Endothelial cell of umbilical vein (primary cell): Measurements from ENCODE around the gene SIN3B. TPM values are rescaled to one million over a fixed set of nuclear protein-coding genes. Genes with fewer than 3 reads are reported as not detected.

ENCODE experiments used
- BruUV-seq: library from RNA; stranded (reverse); fragments of 400-500 nt; replicated peaks from 2 replicates; lab custom pipeline; 2021; lab: Mats Ljungman, UMichigan
- CTCF ChIA-PET: fragments of 300-600, 350-600 bp; sonication (Branson Sonifier 250); formaldehyde crosslinking; loops from one replicate; lab custom pipeline; 2021; ENCODE audit warnings: antibody characterized with exemption, inconsistent platforms; lab: Charles Lee
- POLR2A ChIA-PET: fragments of 300-600, 350-600 bp; sonication (Branson Sonifier 250); formaldehyde crosslinking; loops from one replicate; lab custom pipeline; 2021; ENCODE audit warnings: antibody characterized with exemption, inconsistent platforms; lab: Charles Lee
- DNase-seq: peaks from one replicate; pipeline ENCODE4 v3.0.0-alpha.2; 2011; ENCODE audit warnings: low read depth, low spot score
- FAIRE-seq: peaks from 2 replicates; lab custom pipeline; 2011; peaks lifted over from hg19 to GRCh38; lab: Jason Lieb, UNC
- H2AFZ ChIP-seq: 2 replicates; pipeline ENCODE4 v1.6.0; 2012; ENCODE audit warnings: low read depth, low read length, control low read depth, inconsistent platforms
- H3K27ac ChIP-seq: 2 replicates; pipeline ENCODE4 v1.5.1; 2011; ENCODE audit warnings: low read depth, mild to moderate bottlenecking, control low read depth, low read length, moderate library complexity; ENCODE audit not compliant: insufficient read depth
- H3K27me3 ChIP-seq, 2 experiments: 2 replicates each; pipeline versions ENCODE4 v1.6.0 to v1.6.1; 2011; ENCODE audit warnings: low read length in 2 of 2, mixed read lengths in 1 of 2; ENCODE audit not compliant: control insufficient read depth in 2 of 2, insufficient read depth in 2 of 2
- H3K36me3 ChIP-seq, 2 experiments: 2 replicates in 1 of 2; 3 replicates in 1 of 2; pipeline ENCODE4 v1.5.1; 2011; ENCODE audit warnings: low read length in 2 of 2, mild to moderate bottlenecking in 1 of 2, moderate library complexity in 1 of 2; ENCODE audit not compliant: control insufficient read depth in 2 of 2, insufficient read depth in 2 of 2; ENCODE audit errors: extremely low read depth in 1 of 2
- H3K4me1 ChIP-seq: 3 replicates; pipeline ENCODE4 v1.5.1; 2011; ENCODE audit warnings: mild to moderate bottlenecking, low read length; ENCODE audit not compliant: control insufficient read depth, insufficient read depth; ENCODE audit errors: extremely low read depth
- H3K4me2 ChIP-seq: 2 replicates; pipeline ENCODE4 v1.6.1; 2011; ENCODE audit warnings: low read length, control low read depth, mixed read lengths; ENCODE audit not compliant: insufficient read depth
- H3K4me3 ChIP-seq, 3 experiments: fragments of 200-600 bp in 1 of 3; sonication (generic), shearing (Covaris generic) in 1 of 3; replicated peaks in 1 of 3; 2 replicates each; pipeline ENCODE4 v1.5.1; 2011 to 2016; ENCODE audit warnings: control low read depth in 3 of 3, low read length in 3 of 3, mild to moderate bottlenecking in 2 of 3, inconsistent platforms in 1 of 3, low read depth in 1 of 3, moderate library complexity in 1 of 3; ENCODE audit not compliant: insufficient read depth in 1 of 3
- H3K79me2 ChIP-seq: 2 replicates; pipeline ENCODE4 v1.6.0; 2012; ENCODE audit warnings: low read length, inconsistent platforms; ENCODE audit not compliant: control insufficient read depth, insufficient read depth
- H3K9ac ChIP-seq: replicated peaks from 2 replicates; pipeline ENCODE3; 2011; ENCODE audit warnings: low read length, control low read depth; ENCODE audit not compliant: insufficient read depth; ENCODE audit errors: extremely low read depth
- H3K9me1 ChIP-seq: replicated peaks from 3 replicates; pipeline ENCODE4 v1.6.0; 2011; ENCODE audit warnings: mild to moderate bottlenecking, low read length; ENCODE audit not compliant: control insufficient read depth, insufficient read depth; ENCODE audit errors: extremely low read depth
- H3K9me3 ChIP-seq: replicated peaks from 2 replicates; pipeline ENCODE4 v1.5.1; 2012; ENCODE audit warnings: low read length, inconsistent platforms; ENCODE audit not compliant: control insufficient read depth, insufficient read depth
- H4K20me1 ChIP-seq: replicated peaks from 2 replicates; pipeline ENCODE3; 2011; ENCODE audit warnings: mild to moderate bottlenecking, low read length; ENCODE audit not compliant: control insufficient read depth, insufficient read depth; ENCODE audit errors: extremely low read depth
- EZH2 ChIP-seq: IDR thresholded peaks from 2 replicates; pipeline ENCODE4 v1.6.1; 2012; ENCODE audit warnings: borderline replicate concordance, low read depth, mild to moderate bottlenecking, moderate library complexity, low read length, inconsistent platforms; ENCODE audit not compliant: severe bottlenecking
- JUN ChIP-seq: IDR thresholded peaks from 2 replicates; pipeline ENCODE4 v1.6.1; 2011; ENCODE audit warnings: borderline replicate concordance, low read depth; ENCODE audit not compliant: insufficient read length, insufficient read depth
- POLR2AphosphoS5 ChIP-seq: IDR thresholded peaks from 2 replicates; pipeline ENCODE4 v1.6.1; 2012; ENCODE audit warnings: low read depth, mild to moderate bottlenecking, control low read depth, low read length, moderate library complexity; ENCODE audit not compliant: insufficient read depth
- dilution Hi-C: fragments of 300-500 bp; cut with MboI; formaldehyde crosslinking; loops from one replicate; pipeline ENCODE4 v1.15.0; 2019; ENCODE audit warnings: low sequenced_read_pairs; ENCODE audit not compliant: extremely low pct_ligation_motif_present
- intact Hi-C: fragments of 100-400 bp; cut with micrococcal nuclease; formaldehyde crosslinking; loops from one replicate; pipeline ENCODE4 v1.10.0; 2022
- polyA plus RNA-seq, 4 experiments: library from polyadenylated mRNA; depleted of rRNA in 3 of 4; stranded (reverse) in 3 of 4; unstranded in 1 of 4; fragments of >200 nt; gene quantifications; 2 replicates each; pipeline versions ENCODE4 v1.2.1 to v1.2.3, GENCODE V29; 2011 to 2012; ENCODE audit warnings: missing spikeins in 1 of 4
- total RNA-seq: library from RNA; stranded (reverse); gene quantifications from 2 replicates; pipeline ENCODE4 v1.2.3, GENCODE V29; 2021
- TF ChIP-seq, protein P1 (sequence below), 2 donors: IDR thresholded peaks; 1 replicate in 1 of 2; 2 replicates in 1 of 2; pipeline ENCODE4 v1.5.1; 2011; ENCODE audit warnings: low read length in 2 of 2, mild to moderate bottlenecking in 2 of 2, moderate library complexity in 2 of 2, control low read depth in 1 of 2, inconsistent platforms in 1 of 2, low read depth in 1 of 2; ENCODE audit not compliant: insufficient read depth in 1 of 2; ENCODE audit errors: extremely low read depth in 1 of 2

The SIN3B gene
- total and polyA plus RNA-seq, 2 donors (not counting 3 experiments of a cell fraction or from before 2014, with no cell fraction given): 46.2 to 75.0 TPM

DNA sequence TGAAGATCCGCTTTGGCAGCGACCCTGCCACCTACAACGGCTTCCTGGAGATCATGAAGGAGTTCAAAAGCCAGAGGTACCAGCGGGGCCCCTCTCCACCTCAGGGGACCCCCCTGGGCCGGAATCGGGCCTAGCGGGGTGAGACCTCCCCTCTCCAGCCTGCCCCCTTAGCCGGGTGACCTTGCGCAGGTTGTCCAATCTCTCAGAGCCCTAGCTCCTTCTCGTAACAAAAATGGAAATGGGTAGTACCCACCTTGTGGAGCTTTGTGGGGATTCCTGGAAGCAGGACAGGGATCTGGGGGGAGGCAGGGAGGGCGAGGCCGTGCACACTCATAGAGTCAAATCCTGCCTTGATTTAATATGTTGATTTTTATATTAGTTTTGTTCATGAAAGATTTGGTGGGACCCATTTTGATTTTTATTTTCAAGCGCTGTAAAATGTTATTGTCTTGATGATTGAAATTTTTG, 658 bp downstream of the SIN3B start:
- no peak for DNase-seq
- intact Hi-C loops: loop anchor here (10.0 kb wide), 1 partner anchor 55 kb away; no protein-coding TSS in a partner anchor
- Histone ChIP-seq H3K79me2 (peaks cover 24% of the 10 kb centered on the region), H4K20me1 (no peaks in the 10 kb centered on the region), H3K4me2 (peak overlapping the region; percentile 86), H3K9me3 (no peaks in the 10 kb centered on the region), H3K4me1 (peaks cover 29% of the 10 kb centered on the region), H3K27me3 (no peaks in the 10 kb centered on the region), H3K36me3 (peaks cover 12 to 20% of the 10 kb centered on the region in 2 experiments), H2AFZ (peak overlapping the region; percentile 35), H3K9ac (peak overlapping the region; percentile 82), H3K27ac (peak overlapping the region; percentile 5), H3K9me1 (no peaks in the 10 kb centered on the region), H3K4me3 (peak overlapping the region; percentile 74 to 99 (median 97))
- dilution Hi-C loops: no loop called here
- ChIA-PET CTCF (interaction anchor here (0.7 to 1.6 kb wide), 4 partner anchors 51 to 223 kb away, joined by 3 to 6 read pairs (median 4); no protein-coding TSS in a partner anchor), POLR2A (no interaction called here)
- BruUV-seq: no TSS peak
- peak; percentile 38 for FAIRE-seq
- TF ChIP-seq, protein P1, sequence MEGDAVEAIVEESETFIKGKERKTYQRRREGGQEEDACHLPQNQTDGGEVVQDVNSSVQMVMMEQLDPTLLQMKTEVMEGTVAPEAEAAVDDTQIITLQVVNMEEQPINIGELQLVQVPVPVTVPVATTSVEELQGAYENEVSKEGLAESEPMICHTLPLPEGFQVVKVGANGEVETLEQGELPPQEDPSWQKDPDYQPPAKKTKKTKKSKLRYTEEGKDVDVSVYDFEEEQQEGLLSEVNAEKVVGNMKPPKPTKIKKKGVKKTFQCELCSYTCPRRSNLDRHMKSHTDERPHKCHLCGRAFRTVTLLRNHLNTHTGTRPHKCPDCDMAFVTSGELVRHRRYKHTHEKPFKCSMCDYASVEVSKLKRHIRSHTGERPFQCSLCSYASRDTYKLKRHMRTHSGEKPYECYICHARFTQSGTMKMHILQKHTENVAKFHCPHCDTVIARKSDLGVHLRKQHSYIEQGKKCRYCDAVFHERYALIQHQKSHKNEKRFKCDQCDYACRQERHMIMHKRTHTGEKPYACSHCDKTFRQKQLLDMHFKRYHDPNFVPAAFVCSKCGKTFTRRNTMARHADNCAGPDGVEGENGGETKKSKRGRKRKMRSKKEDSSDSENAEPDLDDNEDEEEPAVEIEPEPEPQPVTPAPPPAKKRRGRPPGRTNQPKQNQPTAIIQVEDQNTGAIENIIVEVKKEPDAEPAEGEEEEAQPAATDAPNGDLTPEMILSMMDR (IDR thresholded peaks at IDR 0.05; ENCODE audit: extremely low read depth in 1 of 2, insufficient read depth in 1 of 2, low read depth in 1 of 2, low read length in 2 of 2): no peak
- TF ChIP-seq POLR2AphosphoS5: no peak
- TF ChIP-seq JUN: no peak
- TF ChIP-seq EZH2: no peak
